Natural killer cell (primary cell): ENCODE measurements around the gene GTPBP10. TPM values are rescaled to one million over a fixed set of nuclear protein-coding genes. Genes with fewer than 3 reads are reported as not detected.
A peak's percentile ranks its signal among the peaks of the same experiment; 100 is the strongest.

Experiments
- ATAC-seq, 3 donors: fragments of 150-1000 bp in 2 of 3; fragments of 200-7000 bp in 1 of 3; cut with Tn5 transposase; 1 replicate in 1 of 3; 2 replicates in 2 of 3; pipeline ENCODE4 v1.10.0; 2021; ENCODE audit warnings: mild to moderate bottlenecking in 2 of 3, moderate library complexity in 2 of 3
- DNase-seq, 2 donors: peaks; one replicate each; pipeline versions ENCODE4 v3.0.0 to v3.0.0-alpha.2; 2013 to 2021; ENCODE audit warnings: mixed read lengths in 1 of 2
- H3K27ac ChIP-seq: one replicate; pipeline ENCODE4 v1.5.1; 2013; ENCODE audit warnings: mild to moderate bottlenecking, low read length
- H3K27me3 ChIP-seq: one replicate; pipeline ENCODE4 v1.6.1; 2013; ENCODE audit warnings: low read length; ENCODE audit not compliant: control insufficient read depth, insufficient read depth
- H3K36me3 ChIP-seq: one replicate; pipeline ENCODE4 v1.6.1; 2013; ENCODE audit warnings: low read length; ENCODE audit not compliant: control insufficient read depth, insufficient read depth
- H3K4me1 ChIP-seq: one replicate; pipeline ENCODE4 v1.6.1; 2013; ENCODE audit warnings: low read length; ENCODE audit not compliant: control insufficient read depth, insufficient read depth
- H3K4me3 ChIP-seq: one replicate; pipeline ENCODE4 v1.5.1; 2013; ENCODE audit warnings: low read length
- H3K9me3 ChIP-seq: one replicate; pipeline ENCODE4 v1.6.1; 2013; ENCODE audit warnings: low read length; ENCODE audit not compliant: control insufficient read depth, insufficient read depth
- H3K27ac Mint-ChIP-seq, 2 donors: one replicate each; pipeline ENCODE4 v1.8.0; 2022; ENCODE audit warnings: mild to moderate bottlenecking in 2 of 2, mixed read lengths in 2 of 2, moderate library complexity in 1 of 2
- H3K27me3 Mint-ChIP-seq, 2 donors: one replicate each; pipeline ENCODE4 v1.8.0; 2022; ENCODE audit warnings: low read depth in 2 of 2, mixed read lengths in 2 of 2
- H3K36me3 Mint-ChIP-seq: one replicate; pipeline ENCODE4 v1.8.0; 2022; ENCODE audit warnings: mixed read lengths
- H3K4me1 Mint-ChIP-seq, 2 donors: one replicate each; pipeline ENCODE4 v1.8.0; 2022; ENCODE audit warnings: mixed read lengths in 2 of 2
- H3K4me3 Mint-ChIP-seq: one replicate; pipeline ENCODE4 v1.8.0; 2022; ENCODE audit warnings: mild to moderate bottlenecking, moderate library complexity, mixed read lengths
- H3K9me3 Mint-ChIP-seq, 2 donors: one replicate each; pipeline ENCODE4 v1.8.0; 2022; ENCODE audit warnings: mixed read lengths in 2 of 2
- WGBS: methylation state at CpG from one replicate; pipeline ENCODE4 v1.1.7; 2013; ENCODE audit warnings: missing lambda C conversion rate; ENCODE audit not compliant: insufficient coverage; 5-methylcytosine and 5-hydroxymethylcytosine counted together
- intact Hi-C: fragments of 100-400 bp; cut with micrococcal nuclease; formaldehyde crosslinking; loops from one replicate; pipeline ENCODE4 v1.14.2; 2022
- total RNA-seq, 4 donors: library from RNA; stranded (reverse); fragments of 120-200 nt in 1 of 4; gene quantifications; one replicate each; pipeline versions ENCODE4 v1.2.3 to v1.2.4, GENCODE V29; 2013 to 2022
- TF ChIP-seq, protein P1 (sequence below): fragments of 200-600 bp; IDR thresholded peaks from one replicate; pipeline ENCODE4 v1.8.0; 2022; ENCODE audit warnings: antibody characterized with exemption

Gene GTPBP10
- total RNA-seq, 3 donors from 2014 or later (not counting 1 experiment from before 2014, with no cell fraction given), result 15.2 to 19.6 (median 19.2) TPM

DNA sequence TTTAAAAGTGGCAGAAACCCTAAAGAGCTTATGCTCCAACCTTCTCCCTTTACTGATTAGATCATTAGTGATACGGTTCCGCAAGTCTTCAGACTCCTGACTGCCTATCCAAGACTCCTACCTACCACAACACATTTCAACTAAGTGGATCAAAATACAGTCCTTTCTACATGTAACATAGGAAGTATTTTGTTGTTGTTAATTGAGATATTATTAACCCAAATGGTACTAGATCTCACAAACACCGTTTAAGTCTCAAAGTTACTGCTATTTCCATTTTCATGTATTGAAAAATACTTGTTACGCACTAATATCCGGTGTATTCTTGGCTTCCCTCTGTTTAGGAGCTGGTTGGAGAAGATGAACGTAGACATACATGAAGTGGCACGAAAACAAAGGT lies 26.5 kb upstream of the GTPBP10 start:
- Histone ChIP-seq H3K4me1 (no peaks in the 10 kb centered on the region), H3K27ac (no peak overlapping the region), H3K4me3 (no peak overlapping the region), H3K36me3 (no peaks in the 10 kb centered on the region), H3K27me3 (peaks cover 30% of the 10 kb centered on the region), H3K9me3 (no peaks in the 10 kb centered on the region)
- WGBS, result 84% methylated on average over 6 of the region's 7 CpGs
- no peaks in the 10 kb centered on the region for H3K36me3 Mint-ChIP-seq
- no peak for ATAC-seq
- H3K9me3 Mint-ChIP-seq, result no peaks in the 10 kb centered on the region
- H3K27me3 Mint-ChIP-seq, result peaks cover 38 to 73% of the 10 kb centered on the region in 2 donors
- no peak overlapping the region for H3K27ac Mint-ChIP-seq
- no peaks in the 10 kb centered on the region for H3K4me1 Mint-ChIP-seq
- DNase-seq, result no peak
- intact Hi-C loops, result no loop called here
- TF ChIP-seq, protein P1, sequence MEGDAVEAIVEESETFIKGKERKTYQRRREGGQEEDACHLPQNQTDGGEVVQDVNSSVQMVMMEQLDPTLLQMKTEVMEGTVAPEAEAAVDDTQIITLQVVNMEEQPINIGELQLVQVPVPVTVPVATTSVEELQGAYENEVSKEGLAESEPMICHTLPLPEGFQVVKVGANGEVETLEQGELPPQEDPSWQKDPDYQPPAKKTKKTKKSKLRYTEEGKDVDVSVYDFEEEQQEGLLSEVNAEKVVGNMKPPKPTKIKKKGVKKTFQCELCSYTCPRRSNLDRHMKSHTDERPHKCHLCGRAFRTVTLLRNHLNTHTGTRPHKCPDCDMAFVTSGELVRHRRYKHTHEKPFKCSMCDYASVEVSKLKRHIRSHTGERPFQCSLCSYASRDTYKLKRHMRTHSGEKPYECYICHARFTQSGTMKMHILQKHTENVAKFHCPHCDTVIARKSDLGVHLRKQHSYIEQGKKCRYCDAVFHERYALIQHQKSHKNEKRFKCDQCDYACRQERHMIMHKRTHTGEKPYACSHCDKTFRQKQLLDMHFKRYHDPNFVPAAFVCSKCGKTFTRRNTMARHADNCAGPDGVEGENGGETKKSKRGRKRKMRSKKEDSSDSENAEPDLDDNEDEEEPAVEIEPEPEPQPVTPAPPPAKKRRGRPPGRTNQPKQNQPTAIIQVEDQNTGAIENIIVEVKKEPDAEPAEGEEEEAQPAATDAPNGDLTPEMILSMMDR, result no peak
- H3K4me3 Mint-ChIP-seq, result no peak overlapping the region

GRCh38 chr7:90320418-90320800 lies 26.1 kb upstream of the GTPBP10 start:
- Histone ChIP-seq H3K9me3 (no peaks in the 10 kb centered on the region), H3K36me3 (no peaks in the 10 kb centered on the region), H3K4me3 (no peak overlapping the region), H3K4me1 (no peaks in the 10 kb centered on the region), H3K27me3 (peaks cover 30% of the 10 kb centered on the region), H3K27ac (no peak overlapping the region)
- H3K36me3 Mint-ChIP-seq, result no peaks in the 10 kb centered on the region
- ATAC-seq (no peak), DNase-seq (no peak)
- TF ChIP-seq, protein P1, result no peak
- H3K9me3 Mint-ChIP-seq, result no peaks in the 10 kb centered on the region
- H3K4me3 Mint-ChIP-seq, result no peak overlapping the region
- peaks cover 36 to 69% of the 10 kb centered on the region in 2 donors for H3K27me3 Mint-ChIP-seq
- no peak overlapping the region for H3K27ac Mint-ChIP-seq
- intact Hi-C loops, result no loop called here
- WGBS, result 33% methylated on average over 5 of the region's 7 CpGs
- H3K4me1 Mint-ChIP-seq, result no peaks in the 10 kb centered on the region

DNA sequence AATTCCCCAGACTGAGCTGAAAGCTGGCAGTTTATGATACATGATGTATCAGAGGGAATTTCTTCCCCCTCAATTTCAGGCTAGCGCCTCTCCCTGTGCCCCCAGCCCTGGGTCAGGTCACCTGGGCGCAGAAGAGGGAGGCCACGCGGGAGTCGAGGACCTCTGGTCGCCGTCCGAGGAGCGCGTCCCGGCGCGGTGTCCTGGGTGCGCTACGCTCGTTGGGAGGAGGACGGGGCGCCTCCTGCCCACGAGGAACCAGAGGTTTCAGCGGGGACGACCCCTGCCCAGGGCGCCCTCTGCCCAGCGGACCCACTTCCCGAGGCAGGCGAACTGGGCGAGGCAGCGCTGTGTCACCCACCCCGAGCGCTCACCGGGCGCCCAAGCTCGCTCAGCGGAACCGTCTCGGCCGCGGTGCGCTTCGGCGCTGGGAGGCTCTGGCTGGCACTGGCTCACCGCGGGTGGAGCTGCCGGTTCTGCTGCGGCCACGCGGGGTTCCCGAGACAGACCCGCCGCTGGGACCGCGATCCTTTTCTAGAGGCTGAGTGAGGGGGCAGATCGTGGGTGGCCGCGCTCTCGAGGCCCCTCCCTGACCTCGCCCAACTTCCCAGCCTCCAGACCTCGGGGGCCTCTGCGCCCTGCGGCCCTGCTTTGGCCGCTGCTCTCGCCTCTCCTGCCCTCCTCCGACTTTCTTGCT lies 25.6 kb upstream of the GTPBP10 start, which contains the start of gene FAM237B:
TSS of gene FAM237B (minus strand) at position 504 of the 694 bp plus-strand sequence. CDS start 1,556 bp downstream, outside the sequence.
- Mint-ChIP-seq H3K27me3 (peaks cover 36 to 68% of the 10 kb centered on the region in 2 donors), H3K4me1 (no peaks in the 10 kb centered on the region), H3K36me3 (no peaks in the 10 kb centered on the region), H3K9me3 (no peaks in the 10 kb centered on the region), H3K4me3 (no peak within 1 kb of the TSS), H3K27ac (no peak within 1 kb of the TSS)
- DNase-seq, result no peak
- intact Hi-C loops, result no loop called here
- H3K36me3 ChIP-seq, result no peaks in the 10 kb centered on the region
- peak in 2 of 3 donors; percentile 27 to 30 for ATAC-seq
- H3K9me3 ChIP-seq, result no peaks in the 10 kb centered on the region
- TF ChIP-seq, protein P1, result no peak
- H3K4me1 ChIP-seq, result no peaks in the 10 kb centered on the region
- WGBS, result 5% methylated on average over 62 of the region's 62 CpGs
- H3K27me3 ChIP-seq, result peaks cover 30% of the 10 kb centered on the region
- no peak within 1 kb of the TSS for H3K4me3 ChIP-seq
- no peak within 1 kb of the TSS for H3K27ac ChIP-seq

DNA sequence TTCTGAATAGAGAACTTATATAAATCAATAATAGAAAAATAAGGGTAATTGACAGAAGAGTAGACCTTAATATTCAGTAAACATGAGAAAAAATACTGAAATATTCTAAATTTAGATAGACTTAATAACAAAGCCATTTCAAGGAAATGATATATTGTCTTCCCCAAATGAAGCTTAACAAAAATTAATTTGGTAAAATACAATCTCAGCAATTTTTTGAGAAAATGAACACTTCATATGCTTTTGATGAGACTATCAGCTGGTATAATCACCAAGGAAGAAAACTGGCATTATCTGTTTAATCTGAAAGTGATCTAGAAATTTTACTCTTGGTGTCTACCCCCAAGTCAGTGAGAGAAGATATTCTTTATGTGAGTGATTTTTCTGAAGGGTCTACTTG lies 23.7 kb upstream of the GTPBP10 start:
- DNase-seq (no peak), ATAC-seq (no peak)
- no peaks in the 10 kb centered on the region for H3K36me3 Mint-ChIP-seq
- no peaks in the 10 kb centered on the region for H3K36me3 ChIP-seq
- H3K4me1 Mint-ChIP-seq, result no peaks in the 10 kb centered on the region
- peaks cover 30% of the 10 kb centered on the region for H3K27me3 ChIP-seq
- no peak overlapping the region for H3K27ac Mint-ChIP-seq
- no peaks in the 10 kb centered on the region for H3K4me1 ChIP-seq
- no peaks in the 10 kb centered on the region for H3K9me3 ChIP-seq
- H3K4me3 Mint-ChIP-seq, result no peak overlapping the region
- no peak overlapping the region for H3K27ac ChIP-seq
- no peaks in the 10 kb centered on the region for H3K9me3 Mint-ChIP-seq
- H3K27me3 Mint-ChIP-seq, result peaks cover 31 to 50% of the 10 kb centered on the region in 2 donors
- TF ChIP-seq, protein P1, result no peak
- intact Hi-C loops, result no loop called here
- H3K4me3 ChIP-seq, result no peak overlapping the region
